Epithelial cell of esophagus (primary cell): ENCODE results near the gene C3orf33.

ENCODE experiments used
- DNase-seq: peaks from one replicate; pipeline ENCODE4 v3.0.0; 2010; ENCODE audit warnings: low read depth
- H3K4me3 ChIP-seq: 2 replicates; pipeline ENCODE4 v1.5.1; 2011; ENCODE audit warnings: mild to moderate bottlenecking, low read length, control low read depth
- TF ChIP-seq, protein P1 (sequence below): IDR thresholded peaks from 2 replicates; pipeline ENCODE4 v1.5.1; 2011; ENCODE audit warnings: low read depth, mild to moderate bottlenecking, low read length, control low read depth, inconsistent platforms; ENCODE audit not compliant: insufficient read depth; ENCODE audit errors: missing control alignments

C3orf33 gene

DNA sequence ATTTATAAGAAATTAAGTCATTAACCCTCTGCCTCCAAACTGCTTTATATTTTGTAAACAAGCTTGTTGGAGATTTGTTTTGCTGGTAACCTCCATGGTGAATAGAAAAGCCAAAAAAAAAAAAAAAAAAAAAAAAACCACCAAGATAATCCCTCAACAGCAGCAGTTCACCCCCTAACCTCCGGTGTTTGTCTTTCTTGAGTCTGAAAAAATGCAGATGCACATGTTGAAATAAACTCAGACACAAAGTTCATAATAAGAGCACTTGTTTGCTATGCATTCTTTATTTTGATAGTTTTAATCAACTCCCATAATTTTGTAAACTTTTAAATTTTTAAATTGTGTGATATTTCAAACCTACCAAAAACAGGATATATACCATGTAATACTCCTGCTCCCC, 59.4 kb downstream of the C3orf33 start:
- TF ChIP-seq, protein P1, sequence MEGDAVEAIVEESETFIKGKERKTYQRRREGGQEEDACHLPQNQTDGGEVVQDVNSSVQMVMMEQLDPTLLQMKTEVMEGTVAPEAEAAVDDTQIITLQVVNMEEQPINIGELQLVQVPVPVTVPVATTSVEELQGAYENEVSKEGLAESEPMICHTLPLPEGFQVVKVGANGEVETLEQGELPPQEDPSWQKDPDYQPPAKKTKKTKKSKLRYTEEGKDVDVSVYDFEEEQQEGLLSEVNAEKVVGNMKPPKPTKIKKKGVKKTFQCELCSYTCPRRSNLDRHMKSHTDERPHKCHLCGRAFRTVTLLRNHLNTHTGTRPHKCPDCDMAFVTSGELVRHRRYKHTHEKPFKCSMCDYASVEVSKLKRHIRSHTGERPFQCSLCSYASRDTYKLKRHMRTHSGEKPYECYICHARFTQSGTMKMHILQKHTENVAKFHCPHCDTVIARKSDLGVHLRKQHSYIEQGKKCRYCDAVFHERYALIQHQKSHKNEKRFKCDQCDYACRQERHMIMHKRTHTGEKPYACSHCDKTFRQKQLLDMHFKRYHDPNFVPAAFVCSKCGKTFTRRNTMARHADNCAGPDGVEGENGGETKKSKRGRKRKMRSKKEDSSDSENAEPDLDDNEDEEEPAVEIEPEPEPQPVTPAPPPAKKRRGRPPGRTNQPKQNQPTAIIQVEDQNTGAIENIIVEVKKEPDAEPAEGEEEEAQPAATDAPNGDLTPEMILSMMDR = no peak
- DNase-seq = no peak
- no peak overlapping the region for H3K4me3 ChIP-seq

DNA sequence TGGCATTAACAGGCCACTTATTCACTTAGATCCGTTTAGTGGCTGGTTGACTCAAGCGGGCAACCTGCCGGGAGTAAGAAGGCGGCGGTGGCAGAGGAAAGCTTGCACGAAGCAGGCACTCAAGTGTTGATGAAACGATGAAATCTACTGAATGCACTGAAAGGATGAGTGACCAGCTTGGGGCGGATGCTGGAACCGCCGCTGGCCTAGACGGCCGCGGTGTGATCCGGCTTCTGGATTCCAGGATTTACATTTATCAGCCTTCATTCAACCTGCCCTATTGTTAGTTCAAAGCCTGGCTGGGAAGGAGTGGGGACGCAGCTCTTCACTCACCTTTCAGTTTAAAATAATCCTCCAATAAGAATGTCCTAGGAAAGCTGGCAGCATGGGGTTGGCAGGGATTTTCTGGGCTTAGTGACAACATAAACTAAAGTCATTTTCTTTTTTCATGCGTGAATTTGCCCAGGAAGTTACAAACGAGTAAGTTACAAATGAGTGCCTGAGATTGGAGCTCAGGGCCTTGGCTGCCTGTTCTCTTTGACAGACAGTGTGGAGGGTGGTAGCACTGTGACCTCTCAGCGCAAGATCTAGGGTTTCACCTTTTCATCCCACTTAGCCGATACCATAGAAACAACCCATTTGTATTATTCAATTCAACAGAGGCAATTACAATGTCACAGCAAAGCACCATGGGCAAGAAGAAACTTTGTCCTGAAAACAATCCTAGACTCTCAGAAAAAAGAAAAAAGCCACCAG, 60.1 kb downstream of the C3orf33 start:
- H3K4me3 ChIP-seq = peak overlapping the region; percentile 5
- DNase-seq = peak; percentile 55
- TF ChIP-seq, protein P1 = no peak

DNA sequence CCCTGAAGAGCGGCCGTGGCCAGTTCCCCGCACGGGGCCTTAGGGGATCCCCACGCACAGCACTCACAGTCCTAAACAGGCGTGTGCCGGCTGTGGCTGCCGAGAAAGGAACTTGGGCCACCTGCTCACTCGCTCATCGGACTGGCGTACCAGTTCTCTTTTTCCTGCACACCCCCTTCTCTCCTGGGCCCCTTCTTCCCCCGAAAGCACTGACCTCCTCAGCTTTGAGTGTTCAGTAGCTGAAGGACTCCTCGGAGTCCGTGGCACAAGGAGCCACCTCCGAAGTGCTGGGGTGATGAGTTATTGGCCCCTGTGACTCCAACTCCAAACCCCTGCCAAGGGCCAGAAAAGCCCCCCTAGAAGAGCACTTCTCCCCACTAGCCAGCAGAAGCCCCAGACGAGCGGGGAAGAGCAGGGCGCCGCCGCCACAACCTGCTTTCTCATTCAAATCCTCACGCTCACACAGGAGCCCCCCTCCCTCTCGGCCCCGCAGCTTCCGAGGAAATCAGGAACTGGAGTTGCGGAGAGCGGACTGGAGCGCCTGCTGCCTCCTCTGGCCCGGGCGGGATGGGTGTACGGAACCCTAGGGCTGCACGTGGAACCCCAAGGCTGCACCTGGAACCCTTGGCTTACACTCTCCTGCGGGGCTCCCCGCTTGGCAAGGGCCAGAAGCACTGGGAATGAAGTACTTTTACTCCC, 61.3 kb downstream of the C3orf33 start, which contains the start of gene PLCH1:
Gene PLCH1 (minus strand): TSS at position 446 of the 699 bp plus-strand sequence. CDS start 40,847 bp downstream, outside the sequence.
- TF ChIP-seq, protein P1 = no peak
- DNase-seq = peak; percentile 69

DNA sequence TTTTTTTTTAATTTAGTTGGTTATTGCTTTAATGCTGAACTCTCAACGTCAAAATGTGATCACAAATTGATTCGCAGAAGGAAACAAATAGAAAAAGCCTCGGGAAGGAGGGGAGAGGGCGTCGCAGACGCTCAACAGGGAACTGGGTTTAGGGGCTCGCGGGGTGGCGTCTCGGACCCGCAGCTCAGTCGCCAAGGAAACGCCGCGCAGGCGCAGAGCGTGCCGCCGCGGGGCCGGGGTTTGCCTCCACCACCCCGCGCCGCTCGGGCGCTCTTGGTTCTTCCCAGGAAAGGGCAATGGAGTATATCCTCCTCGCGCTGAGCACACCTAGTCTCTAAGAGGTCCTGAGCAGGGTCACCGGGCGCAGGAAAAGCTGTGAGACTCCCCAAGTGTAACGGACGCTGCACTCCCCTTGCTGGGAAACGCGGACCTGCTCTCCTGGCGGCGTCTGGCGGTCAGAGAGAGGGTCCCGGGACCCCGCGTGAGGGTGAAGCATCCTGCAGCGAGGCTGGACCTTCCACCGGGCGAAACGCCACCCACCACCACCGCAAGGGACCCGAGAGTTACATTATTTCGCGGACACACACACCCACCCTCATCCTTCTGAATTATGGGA, 62.0 kb downstream of the C3orf33 start:
- H3K4me3 ChIP-seq = peak overlapping the region; percentile 68
- TF ChIP-seq, protein P1 = no peak
- peak; percentile 31 for DNase-seq

More for the DNA sequence above, 61.3 kb downstream of the C3orf33 start, which contains the start of gene PLCH1:
- peak within 1 kb of the TSS; percentile 68 for H3K4me3 ChIP-seq

DNA sequence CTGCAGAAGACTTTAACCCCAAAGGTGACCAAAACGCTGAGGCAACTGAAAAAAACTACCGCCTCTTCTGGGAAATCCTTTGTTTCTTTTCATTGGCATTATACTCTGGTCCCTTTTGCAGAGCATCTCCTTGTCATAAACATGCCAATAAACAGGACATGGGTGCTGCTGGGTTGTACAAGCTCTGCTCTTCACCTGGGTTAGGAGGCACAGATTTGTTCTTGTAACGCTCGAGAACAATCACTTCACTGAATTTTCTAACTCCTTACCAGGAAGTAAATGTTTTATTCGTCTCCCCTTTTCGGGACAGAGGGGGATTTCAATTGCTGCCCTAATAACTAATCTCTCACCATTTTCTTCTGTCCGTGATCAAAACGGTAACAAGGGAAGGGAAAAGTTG, 62.5 kb downstream of the C3orf33 start:
- no peak for DNase-seq
- TF ChIP-seq, protein P1 = no peak
- H3K4me3 ChIP-seq = peak overlapping the region; percentile 68

DNA sequence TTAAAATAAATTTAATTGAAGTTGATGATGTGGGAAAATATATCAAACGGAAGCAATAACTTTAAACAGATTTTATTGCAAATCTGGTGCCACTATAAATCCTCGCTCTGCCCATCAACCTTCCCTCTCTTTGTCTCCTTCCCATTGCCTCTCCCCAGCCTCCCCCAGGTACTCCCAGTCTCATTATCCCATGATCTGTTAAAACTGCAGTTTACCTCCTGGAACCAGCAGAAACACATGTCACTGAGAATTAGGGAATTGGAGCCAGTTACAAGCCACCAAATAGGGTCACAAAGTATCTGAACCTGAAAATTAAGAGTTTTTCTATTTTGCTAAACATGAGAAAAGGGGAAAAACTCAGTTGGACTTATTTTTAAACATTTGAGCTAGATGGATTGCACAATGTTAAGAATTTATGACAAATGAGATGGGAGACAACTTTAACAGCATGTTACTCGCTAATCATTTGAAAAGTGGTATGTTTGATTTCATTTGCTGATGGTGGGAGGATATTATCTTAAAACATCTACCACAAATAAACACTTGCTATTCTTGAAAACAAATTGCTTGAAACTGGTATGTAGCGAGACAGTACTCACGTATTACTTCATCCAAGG, 63.6 kb downstream of the C3orf33 start:
- no peak for DNase-seq
- TF ChIP-seq, protein P1 = no peak
- H3K4me3 ChIP-seq = no peak overlapping the region
